ENCODE results near the gene GHR.

DNA sequence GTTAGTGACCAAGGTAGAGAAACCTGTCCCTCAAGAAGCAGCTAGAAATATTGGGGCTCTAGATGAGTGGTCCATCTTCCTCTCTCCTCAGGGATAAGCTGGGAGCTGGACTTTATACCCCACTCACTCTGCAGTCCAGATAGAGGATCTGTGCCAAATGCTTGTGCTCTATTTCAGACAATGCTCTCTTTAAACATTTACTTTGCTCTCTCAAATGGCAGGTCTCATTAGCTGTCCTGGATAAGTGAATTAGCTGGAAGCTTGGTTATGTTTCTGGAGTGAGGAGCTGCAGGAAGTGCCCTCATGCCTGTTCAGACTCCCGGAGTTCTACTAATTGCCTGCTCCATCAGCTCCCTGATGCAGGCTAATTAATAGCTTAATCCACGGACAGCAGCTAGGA, 182.3 kb downstream of the GHR start:
- TF ChIP-seq, protein P1, sequence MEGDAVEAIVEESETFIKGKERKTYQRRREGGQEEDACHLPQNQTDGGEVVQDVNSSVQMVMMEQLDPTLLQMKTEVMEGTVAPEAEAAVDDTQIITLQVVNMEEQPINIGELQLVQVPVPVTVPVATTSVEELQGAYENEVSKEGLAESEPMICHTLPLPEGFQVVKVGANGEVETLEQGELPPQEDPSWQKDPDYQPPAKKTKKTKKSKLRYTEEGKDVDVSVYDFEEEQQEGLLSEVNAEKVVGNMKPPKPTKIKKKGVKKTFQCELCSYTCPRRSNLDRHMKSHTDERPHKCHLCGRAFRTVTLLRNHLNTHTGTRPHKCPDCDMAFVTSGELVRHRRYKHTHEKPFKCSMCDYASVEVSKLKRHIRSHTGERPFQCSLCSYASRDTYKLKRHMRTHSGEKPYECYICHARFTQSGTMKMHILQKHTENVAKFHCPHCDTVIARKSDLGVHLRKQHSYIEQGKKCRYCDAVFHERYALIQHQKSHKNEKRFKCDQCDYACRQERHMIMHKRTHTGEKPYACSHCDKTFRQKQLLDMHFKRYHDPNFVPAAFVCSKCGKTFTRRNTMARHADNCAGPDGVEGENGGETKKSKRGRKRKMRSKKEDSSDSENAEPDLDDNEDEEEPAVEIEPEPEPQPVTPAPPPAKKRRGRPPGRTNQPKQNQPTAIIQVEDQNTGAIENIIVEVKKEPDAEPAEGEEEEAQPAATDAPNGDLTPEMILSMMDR (IDR thresholded peaks at IDR 0.05; ENCODE audit: borderline replicate concordance, extremely low read depth, low read length, poor library complexity, severe bottlenecking), result no peak
- no peak for TF ChIP-seq EZH2 (IDR thresholded peaks at IDR 0.05; ENCODE audit: borderline replicate concordance, low read depth, low read length, severe bottlenecking)

All from DND-41 (cell line).